GM12891 (cell line): ENCODE results near the gene NEMP1.

Source experiments
- DNase-seq: peaks from one replicate; pipeline ENCODE4 v3.0.0; 2011; ENCODE audit warnings: low spot score; ENCODE audit not compliant: insufficient read length
- FAIRE-seq: peaks from 2 replicates; lab custom pipeline; 2011; peaks lifted over from hg19 to GRCh38; lab: Jason Lieb, UNC
- PAX5 ChIP-seq: IDR thresholded peaks from 2 replicates; pipeline ENCODE4 v1.6.1; 2011; ENCODE audit warnings: low read length, moderate library complexity, mild to moderate bottlenecking; ENCODE audit not compliant: insufficient read depth, severe bottlenecking
- POLR2A ChIP-seq: IDR thresholded peaks from 2 replicates; pipeline ENCODE4 v1.6.1; 2011; ENCODE audit warnings: low read depth, low read length, control low read depth
- POLR2AphosphoS5 ChIP-seq: IDR thresholded peaks from 2 replicates; pipeline ENCODE4 v1.6.1; 2011; ENCODE audit warnings: low read depth, low read length, control low read depth
- POU2F2 ChIP-seq: IDR thresholded peaks from 2 replicates; pipeline ENCODE4 v1.6.1; 2011; ENCODE audit warnings: low read depth, mild to moderate bottlenecking, control low read depth, low read length, moderate library complexity
- SPI1 ChIP-seq: IDR thresholded peaks from 2 replicates; pipeline ENCODE4 v1.6.1; 2011; ENCODE audit warnings: low read depth, low read length, control low read depth
- TAF1 ChIP-seq: IDR thresholded peaks from 2 replicates; pipeline ENCODE4 v1.6.1; 2011; ENCODE audit warnings: low read depth, low read length, control low read depth

The NEMP1 gene

DNA sequence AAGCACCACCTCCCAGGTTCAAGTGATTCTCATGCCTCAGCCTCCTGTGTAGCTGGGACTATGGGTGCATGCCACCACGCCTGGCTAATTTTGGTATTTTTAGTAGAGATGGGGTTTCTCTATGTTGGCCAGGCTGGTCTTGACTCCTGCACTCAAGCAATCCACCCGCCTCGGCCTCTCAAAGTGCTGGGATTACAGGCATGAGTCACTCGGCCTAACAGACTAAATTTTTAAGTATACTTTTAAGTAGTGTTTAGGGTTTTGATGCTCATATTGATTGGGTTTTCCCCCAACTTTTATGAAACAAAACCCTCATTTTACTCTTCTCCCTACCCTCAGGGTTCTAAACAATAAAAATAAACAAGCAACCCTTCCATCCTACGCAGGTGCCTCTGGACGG, 34.1 kb downstream of the NEMP1 start:
- FAIRE-seq (no peak), DNase-seq (no peak)
- no peak for TF ChIP-seq POU2F2
- TF ChIP-seq PAX5, result no peak
- TF ChIP-seq POLR2A, result no peak
- TF ChIP-seq SPI1, result no peak
- no peak for TF ChIP-seq POLR2AphosphoS5
- no peak for TF ChIP-seq TAF1

DNA sequence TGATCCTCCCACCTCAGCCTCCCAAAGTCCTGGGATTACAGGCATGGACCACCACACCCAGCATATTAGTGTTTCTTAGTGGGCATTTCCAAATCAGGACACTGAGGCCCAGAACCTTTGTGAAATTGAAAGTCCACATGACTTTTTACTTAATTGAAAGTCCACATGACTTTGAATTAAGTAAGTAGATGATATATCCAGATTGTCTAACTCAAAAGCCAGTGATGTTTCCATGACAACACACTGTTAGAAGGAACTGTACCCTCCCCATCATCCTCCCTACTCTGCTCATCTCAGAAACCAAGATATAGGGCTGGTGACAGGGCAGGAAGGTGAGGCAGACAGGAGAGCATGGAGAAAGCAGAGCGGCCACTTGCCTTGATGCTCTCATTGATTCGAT, 35.9 kb downstream of the NEMP1 start:
- TF ChIP-seq POLR2A, result no peak
- no peak for TF ChIP-seq SPI1
- no peak for TF ChIP-seq PAX5
- no peak for TF ChIP-seq POLR2AphosphoS5
- no peak for TF ChIP-seq POU2F2
- no peak for TF ChIP-seq TAF1
- no peak for DNase-seq
- FAIRE-seq, result no peak

DNA sequence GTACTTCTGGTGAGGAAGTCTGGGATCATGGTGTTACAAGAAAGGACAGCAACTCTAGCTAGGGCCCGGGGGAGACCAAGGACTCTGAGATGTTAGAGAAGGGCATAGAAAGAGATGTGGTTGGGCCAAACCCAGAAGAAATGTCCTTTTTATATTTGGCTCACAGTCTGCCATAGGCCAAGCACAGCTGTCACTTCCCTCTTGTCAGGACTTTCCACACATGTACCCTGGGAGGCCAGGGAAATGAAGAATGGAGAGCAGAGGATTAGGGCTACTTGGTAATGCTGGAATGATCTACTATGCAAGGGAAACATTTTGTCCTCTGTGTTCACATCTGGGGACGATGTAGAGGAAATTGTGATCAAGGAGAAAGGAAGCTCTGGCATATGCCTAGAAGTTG, 37.8 kb downstream of the NEMP1 start:
- TF ChIP-seq PAX5 (no peak), SPI1 (no peak), POLR2A (no peak), POLR2AphosphoS5 (no peak), TAF1 (no peak), POU2F2 (no peak)
- FAIRE-seq, result peak; percentile 13

DNA sequence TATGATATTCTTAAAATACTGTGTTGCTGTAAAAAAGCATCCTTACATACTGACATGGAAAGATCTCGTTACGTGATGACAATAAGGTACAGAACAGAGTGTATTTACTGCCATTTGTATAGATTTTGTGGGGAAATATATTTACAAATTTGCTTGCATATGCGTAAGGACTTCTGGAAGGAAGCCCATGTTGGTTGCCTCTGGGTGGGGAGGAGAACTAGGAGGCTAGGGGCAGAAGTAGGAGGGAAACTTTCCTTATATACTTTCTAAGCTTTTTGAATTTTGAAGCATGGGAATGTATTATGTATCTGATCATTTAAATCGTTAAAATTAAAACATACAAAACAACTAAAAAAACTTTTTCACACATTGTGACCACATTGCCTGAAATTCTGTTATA, 38.4 kb downstream of the NEMP1 start:
- no peak for TF ChIP-seq POU2F2
- TF ChIP-seq POLR2AphosphoS5, result no peak
- TF ChIP-seq POLR2A, result no peak
- no peak for TF ChIP-seq SPI1
- TF ChIP-seq TAF1, result no peak
- FAIRE-seq (no peak), DNase-seq (no peak)

More for the DNA sequence above, 37.8 kb downstream of the NEMP1 start:
- DNase-seq, result no peak

DNA sequence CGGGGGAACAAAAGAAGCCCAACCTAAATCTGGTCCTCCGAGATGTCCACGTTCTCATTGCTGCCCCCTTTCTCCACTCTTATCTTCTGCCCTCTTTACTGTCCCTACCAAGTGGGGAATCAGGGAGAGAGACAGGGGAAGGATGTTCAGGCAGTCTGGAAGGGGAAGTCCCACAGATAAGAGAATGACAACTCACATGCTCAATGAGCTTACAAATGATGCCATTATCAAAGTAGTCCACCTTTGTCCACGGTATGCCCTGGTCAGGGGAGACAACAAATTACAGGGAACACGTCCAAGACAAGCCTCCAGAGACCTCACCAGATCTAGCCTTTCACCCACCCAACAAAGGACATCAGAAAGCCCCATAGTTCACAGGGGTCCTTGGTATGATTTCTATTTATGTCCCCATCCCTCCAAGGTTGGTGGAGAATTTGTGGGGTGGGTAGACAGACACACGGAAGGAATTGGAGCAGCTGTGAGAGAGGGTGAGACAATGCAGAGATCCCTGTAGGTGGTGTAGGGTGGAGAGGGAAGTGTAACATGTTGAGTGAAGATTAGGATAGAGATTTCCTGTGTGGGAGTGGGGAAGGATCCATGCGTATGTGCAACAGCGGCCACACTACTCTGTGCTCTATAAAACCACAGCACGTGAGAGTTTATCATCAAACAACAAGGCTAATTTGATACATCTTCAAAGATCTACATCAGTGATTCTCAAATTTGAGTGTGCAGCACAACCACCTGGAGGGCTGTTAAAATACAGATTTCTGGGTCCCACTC, 39.4 kb downstream of the NEMP1 start:
- FAIRE-seq, result no peak
- no peak for TF ChIP-seq POLR2AphosphoS5
- TF ChIP-seq PAX5, result no peak
- no peak for TF ChIP-seq TAF1
- no peak for TF ChIP-seq SPI1
- TF ChIP-seq POU2F2, result no peak
- no peak for TF ChIP-seq POLR2A
- no peak for DNase-seq

DNA sequence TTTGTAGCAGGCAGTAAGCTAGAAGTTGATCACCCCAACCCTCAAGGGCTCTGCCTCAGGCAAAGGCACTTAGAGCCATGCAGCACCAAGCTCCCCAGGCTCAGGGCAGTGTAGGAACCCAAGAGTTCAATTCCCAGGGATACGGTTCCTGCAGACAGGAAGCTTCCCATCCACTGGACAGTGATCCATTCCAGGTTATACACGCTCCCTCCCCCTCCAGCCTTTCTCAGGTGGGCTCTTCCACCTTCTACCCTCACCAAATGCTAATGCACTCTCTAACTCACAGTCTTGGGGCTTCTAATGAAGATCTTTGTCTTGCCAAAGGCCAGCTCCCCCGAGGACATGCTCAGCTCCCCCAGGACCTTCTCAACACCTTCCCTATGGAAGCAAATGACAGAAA, 41.3 kb downstream of the NEMP1 start:
- DNase-seq (no peak), FAIRE-seq (no peak)
- TF ChIP-seq POU2F2 (no peak), TAF1 (no peak), POLR2A (no peak), PAX5 (no peak), POLR2AphosphoS5 (no peak), SPI1 (no peak)

DNA sequence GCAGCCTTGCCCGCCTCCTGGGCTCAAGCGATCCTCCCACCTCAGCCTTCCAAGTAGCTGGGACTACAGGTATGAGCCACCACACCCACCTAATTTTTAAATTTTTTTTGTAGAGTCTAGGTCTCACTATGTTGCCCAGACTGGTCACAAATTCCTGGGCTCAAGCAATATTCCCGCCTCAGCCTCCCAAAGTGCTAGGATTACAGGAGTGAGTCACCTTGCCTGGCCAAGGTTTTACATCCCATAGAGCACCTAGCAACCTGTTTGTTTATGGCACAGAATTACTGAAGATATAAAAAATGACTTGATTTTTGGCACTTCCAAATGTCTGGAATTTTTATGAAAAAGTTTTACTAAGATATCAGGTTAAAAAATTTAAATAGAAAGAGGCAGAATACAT, 45.2 kb downstream of the NEMP1 start:
- DNase-seq (no peak), FAIRE-seq (no peak)
- no peak for TF ChIP-seq POU2F2
- no peak for TF ChIP-seq PAX5
- TF ChIP-seq TAF1, result no peak
- TF ChIP-seq POLR2A, result no peak
- no peak for TF ChIP-seq SPI1
- no peak for TF ChIP-seq POLR2AphosphoS5

DNA sequence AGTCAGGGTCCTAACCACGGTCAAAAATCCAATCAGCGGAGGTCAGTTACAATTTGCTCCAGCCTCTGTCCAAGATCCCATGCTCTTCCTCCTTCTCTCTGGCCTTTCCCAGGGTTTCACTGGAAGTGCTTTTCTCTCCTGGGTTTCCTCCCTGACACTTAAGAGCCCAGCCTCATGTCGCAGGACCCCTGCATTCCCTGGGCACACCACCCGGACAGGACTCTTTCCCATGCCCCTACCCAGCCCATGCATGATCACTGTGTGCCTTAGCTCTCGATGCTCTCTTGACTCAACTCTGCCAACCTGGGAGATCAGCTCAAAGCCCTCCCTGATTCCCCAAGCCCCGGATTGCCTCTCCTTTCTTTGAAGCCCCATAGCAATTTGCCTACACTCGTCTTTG, 46.8 kb downstream of the NEMP1 start:
- TF ChIP-seq POLR2A (no peak), PAX5 (no peak), POLR2AphosphoS5 (no peak), POU2F2 (no peak), SPI1 (no peak), TAF1 (no peak)
- FAIRE-seq, result no peak
- DNase-seq, result no peak

DNA sequence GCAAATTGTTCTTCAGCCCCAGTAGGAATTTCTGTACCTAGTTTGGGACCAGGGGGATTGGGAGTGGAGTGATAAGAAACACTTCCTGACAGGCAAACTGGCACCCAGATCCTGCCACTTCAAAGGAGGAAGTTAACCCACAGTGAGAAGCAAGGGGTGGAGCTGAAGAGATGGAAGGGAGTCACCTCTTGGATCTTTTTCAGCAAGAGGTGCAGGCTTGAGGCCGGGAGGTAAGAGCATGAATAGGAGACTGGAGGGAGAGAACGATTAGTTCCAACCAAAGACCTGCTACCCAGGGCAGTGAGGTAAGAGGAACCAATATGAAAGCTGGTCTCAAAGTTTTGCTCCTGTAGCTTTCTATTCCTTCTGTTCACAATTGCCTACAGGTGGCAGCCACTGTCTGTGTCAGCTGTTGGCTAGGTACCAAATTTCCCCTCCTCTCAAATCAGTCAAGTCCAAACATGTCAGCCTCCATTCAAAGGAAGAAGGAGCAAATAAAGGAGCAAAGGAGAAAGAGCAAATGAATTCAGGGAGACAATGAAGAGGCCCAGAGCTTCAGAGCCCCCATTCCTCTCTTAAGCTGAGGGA, 47.4 kb downstream of the NEMP1 start:
- TF ChIP-seq POU2F2, result no peak
- 0 out of 2 replicates have a peak, but pooled peaks have one; percentile 7 for TF ChIP-seq TAF1
- TF ChIP-seq SPI1, result no peak
- DNase-seq, result peak; percentile 26
- FAIRE-seq, result peak; percentile 47

DNA sequence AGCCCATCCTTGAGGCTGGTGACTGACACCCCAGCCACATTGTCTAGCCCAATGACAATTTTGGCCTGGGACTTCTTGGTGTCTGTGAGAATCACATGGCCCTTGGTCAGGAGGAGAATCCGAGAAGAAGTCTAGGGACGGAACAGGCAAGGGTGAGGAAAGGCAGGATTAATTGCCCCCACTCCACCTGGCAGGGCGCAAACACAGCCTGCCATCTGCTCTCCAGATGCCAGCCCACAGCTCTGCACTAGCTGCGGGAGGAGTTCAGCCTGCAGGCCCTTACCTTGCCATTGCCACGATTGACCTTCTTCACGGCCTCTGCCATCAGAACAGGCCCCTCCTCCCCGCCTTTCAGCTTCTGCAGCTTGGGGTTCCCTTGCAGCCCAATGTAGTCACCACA, 49.1 kb downstream of the NEMP1 start:
- FAIRE-seq (no peak), DNase-seq (no peak)
- TF ChIP-seq POLR2AphosphoS5 (no peak), POU2F2 (no peak), TAF1 (no peak)
